GM21515 (cell line): ENCODE data around the gene TEX19.

ENCODE experiments used
- ATAC-seq: cut with Tn5 transposase; IDR thresholded peaks from one replicate; pipeline ENCODE4 v1.9.1; 2021; ENCODE audit not compliant: unreplicated experiment

TEX19 gene

DNA sequence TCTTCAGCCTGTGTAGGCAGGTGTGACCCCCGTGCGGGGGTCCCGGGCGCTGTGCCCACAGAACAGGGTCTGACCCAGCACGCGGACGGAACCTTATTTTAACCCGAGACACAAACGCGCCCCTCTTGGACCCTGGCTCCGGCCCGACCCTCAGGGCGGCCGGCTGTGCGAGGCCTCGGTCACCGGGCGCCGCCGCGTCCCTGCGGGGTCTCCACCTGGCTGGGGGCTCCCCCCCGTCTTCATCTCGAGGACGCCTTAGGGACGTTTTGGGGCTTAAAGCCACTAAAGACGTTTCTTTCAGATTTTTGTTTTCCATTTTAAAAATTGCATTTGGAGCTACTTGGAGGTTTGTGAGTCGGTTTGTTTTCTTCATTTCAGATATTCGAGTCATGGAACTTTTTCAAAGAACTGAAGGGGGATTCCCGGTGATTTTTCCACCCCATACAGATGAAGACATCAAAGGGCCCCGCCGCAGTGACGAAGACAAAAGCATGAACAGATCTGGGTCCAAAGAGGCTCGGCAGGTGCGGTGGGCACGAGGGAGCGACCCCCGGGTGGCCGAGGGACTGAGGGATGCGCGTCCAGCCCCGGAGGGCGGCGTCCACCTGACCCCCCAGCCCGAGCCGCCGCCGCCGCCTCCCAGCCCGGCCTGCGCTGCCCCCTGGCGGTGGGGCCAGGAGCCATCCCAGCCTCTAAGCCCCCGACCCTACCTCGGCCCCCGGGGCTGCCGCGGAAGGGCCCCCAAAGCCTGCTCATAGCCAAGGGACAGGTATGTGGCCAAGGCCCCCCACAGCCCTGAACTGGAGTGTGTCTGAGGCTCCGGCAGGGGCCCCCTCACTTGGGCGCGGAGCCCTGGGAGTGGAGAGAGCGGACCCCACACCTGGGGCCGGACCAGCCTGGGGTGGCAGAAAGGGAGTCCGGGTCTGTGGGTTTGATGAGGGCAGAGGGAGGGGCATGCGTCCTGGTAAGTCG lies 37.8 kb upstream of the TEX19 start:
- ATAC-seq, result no peak

DNA sequence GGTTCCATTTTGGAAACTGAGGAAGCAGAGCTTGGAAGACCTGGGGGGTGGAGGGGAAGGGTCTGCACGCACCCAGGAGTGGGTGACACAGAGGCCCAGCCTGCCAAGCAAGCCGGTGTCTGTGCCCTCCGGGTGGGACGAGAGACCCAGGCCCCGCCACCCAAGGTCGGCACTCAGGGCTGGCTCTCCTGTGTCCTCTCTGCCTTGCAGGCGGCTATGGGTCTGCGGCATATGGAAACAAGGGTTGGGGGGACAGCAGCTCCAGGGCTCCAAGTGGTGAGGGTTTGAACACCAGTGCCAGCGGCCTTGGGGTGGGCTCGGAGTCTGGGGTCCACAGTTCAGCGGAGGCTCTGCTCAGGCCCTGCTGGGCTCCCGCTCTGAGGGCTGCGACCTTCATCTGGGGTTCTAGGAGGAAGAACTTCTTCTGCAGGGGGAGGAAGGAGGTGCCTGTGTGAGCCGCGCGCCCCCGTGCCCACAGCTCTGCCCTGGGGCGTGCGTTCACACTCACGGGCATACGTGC lies 37.0 kb upstream of the TEX19 start:
- no peak for ATAC-seq

DNA sequence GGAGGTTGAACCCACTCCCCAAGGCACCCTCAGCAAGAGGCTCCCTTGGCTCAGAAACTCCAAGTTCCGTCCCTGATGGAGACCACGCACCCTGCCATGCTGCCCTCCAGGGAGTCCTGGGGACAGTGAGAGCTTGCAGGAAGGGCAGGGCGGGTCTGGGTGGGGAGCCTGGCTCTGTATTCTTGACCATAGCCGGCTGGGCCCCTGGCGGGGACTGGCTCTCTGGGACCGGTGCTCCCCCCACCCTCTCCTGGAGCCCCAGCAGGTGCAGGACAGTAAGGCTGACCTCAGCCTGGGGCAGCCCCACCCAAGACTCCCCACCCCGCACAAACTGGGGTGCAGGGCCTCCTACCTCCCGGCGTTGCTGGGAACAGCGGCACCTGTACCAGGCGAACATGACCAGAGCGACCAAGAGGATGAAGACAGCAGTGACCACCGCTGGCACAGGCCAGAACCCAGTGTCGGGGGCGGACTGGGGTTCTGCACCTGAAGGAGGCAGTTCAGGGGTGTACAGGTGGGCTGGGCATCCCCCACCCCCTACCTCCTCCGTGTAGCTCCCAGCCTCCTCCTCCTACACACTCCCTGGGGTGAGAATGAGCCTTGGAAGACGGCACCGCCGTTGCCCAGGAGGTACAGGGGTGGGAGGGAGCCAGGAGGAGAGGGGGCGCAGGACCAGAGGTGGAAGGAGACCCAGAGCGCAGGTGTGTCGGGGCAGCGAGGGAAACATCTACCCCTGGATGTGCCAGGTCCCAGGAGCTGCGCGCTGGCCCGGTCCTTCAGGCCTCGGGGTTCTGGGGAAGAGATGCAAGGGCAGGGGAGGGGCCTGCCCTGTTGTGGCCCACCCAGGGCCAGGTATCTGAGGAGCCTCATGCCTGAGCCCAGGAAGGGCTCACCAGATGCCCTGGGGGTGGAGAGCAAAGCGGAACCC lies 36.3 kb upstream of the TEX19 start:
- ATAC-seq, result no peak

DNA sequence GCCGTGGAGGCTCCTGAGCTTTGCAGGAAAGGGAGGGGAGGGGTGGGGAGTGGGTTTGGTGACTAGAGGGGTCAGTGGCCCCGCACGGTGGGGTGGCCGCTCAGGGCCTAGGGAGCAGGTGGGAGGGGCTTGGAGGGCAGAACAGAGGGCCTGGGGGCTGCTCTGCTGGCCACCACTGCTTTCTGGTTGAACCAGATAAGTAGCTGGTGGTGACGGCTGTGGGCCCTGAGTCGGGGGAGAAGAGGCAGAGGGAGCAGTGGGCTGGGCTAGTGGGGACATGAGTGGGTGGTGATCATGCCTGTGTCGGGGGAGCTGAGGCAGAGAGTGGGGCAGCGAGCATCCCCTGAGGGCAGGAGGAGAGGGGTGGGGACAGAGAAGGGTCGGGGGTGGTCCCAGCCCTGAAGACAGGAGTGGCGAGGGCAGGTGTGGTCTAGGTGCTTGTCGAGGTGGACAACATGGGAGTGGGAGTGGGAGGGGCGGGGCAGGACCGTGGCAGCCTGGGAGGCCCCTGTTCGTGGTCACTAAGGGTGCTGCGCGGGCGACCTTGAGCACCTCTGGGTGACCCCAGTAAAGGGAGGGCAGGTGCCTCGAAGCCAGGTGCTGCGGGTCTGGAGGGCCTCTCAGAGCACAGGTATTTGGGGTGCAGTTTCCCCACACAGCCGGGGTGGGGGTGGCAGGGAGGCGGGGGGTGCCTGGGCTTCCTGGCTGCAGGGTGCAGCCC lies 35.4 kb upstream of the TEX19 start:
- ATAC-seq, result no peak

DNA sequence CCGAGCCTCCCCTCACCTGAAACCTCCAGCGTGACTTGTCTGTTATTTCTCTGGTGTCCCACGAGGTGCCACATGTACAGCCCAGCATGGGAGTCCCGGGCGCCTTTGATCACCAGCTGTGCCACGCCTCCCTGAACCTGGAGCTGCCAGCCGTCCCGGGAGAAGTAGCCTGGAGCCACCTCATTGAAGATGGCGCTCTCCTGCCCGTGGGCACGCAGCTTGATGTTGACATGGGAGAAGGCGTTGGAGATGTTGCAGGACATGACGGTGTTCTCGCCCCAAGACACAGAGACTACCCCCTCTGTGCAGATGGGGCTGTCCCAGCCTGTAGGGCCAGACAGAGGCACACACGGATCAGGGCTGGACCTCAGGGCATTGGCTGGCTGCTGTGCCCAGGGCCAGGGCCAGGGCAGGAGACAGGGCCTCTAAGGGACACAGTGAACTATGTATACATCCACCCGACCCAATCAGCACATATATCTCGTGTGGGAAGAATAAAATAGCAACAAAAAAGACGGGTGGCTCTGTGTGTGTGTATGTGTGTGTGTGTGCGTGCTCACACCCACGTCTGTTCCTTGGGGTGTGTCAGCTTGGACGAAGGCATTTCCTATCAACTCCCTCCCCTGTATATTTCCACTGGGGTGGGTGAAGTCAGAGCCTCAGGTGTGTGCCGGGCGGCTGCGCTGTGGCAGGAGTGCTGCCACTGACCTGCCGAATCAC lies 34.3 kb upstream of the TEX19 start:
- no peak for ATAC-seq

DNA sequence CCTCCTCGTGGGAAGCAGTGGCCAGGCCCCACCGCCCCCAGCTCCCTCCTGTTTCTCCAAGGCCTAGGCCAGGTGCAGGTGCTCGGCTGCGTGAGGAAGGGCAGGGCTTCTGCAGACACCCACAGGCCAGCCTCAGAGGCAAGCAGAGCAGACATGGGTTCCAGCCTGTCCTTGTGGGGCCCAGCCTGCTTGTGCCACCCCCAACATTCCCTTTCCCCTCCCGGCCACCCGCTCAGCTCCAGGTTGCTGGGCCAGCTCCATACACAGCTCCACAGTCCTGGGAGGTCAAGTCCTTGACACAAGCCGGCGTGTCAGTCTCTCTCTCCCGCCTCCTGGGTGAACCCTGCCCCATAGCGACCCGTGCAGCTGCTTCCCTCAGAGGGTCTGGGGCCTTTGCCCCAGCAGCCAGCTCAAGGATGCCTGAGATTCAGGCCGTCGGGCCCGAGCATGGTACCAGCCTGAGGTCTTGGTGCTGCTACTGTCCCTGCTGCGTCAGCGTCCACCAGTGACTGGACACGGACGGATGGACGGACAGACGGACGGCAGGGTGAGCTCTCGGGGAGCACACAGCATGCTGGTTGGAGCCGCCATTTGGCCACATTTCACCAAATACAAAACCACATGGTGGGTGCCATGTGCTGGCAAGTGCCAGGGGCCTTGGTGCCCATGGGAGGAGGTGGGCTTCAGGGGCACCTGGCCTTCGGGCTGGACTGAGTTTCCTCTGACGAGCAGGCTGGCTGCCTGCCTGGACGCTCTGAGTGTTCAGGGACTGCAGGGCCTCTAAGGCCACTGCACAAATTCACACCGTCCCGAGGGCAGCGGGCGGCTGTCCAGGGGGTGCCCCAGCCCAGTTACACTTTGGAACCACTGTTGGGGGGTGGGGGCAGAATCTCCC lies 33.5 kb upstream of the TEX19 start:
- no peak for ATAC-seq

DNA sequence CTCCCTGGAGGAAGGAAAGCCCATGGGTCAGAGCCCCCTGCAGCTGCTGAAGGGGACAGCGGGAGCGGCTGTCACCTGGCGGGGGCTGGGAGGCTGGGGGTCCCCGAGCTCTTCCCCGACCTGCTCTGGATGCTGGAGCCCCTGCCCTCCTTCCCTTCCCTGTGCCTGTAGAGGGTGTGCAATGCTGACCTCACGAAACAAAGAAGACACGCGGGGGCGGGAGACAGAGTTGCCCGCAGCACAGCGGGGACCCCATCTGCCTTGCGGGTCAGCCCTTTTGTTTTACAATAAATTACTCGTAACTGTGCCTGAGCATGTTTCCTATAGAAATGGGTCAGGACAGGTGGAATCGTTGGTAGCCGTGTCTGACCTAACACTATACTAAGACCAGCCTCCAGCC lies 31.8 kb upstream of the TEX19 start:
- no peak for ATAC-seq

DNA sequence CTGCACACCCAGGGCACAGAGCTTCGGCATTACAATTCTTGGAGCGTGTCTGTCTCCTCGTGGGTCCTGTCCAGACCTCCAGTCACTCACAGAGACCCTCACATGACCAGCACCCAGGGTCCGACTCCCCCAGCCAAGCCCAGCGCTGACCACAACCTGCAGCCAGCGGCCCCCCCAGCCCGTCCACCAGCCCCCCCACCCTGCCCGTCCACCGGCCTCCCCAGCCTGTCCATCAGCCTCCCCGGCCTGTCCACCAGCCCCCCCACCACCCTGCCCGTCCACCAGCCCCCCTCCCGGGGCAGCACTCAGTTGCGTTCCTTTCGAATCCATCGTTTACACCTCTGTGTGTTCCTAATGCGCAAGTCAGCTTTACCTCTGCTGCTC lies 31.3 kb upstream of the TEX19 start:
- ATAC-seq, result no peak

DNA sequence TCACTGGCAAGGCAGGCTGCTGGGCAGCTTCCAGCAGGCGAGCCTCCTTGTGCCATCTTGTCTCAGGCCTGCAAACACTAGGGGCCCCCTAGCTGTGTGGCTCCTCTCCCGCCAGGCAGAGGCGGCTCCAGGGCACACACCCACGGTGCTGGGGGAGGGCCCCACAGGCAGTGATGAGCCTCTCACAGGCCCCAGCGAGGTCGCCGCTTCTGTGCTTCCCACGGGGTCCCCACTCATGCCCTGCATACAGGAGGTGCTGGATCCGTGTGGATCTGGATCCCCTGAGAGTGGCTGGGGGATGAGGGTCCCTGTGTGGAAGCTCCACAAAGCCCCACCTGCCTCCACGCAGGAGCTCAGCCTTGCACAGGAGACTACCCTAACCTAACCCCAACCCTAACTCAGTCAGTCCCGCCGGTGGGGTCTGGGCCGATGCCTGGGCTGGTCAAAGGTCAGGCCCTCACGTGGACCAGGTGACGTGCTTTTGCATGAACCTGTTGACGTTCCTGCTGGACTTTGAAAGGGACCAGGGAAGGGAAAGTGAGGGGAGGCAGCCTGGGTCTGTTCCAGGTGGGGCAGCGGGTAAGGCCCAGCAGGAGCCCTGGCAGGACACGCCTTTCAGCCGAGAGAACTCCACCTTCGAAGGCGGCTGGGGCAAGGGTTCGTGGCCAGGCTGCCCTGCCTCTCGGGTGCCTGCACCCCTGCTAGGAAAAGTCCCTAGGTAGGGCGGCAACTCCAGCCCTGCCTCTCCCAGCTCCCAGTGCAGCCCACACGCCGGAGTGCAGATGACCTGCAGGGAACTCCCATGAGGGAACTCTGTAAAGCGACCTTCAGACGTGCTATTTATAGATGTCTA lies 30.7 kb upstream of the TEX19 start:
- no peak for ATAC-seq

DNA sequence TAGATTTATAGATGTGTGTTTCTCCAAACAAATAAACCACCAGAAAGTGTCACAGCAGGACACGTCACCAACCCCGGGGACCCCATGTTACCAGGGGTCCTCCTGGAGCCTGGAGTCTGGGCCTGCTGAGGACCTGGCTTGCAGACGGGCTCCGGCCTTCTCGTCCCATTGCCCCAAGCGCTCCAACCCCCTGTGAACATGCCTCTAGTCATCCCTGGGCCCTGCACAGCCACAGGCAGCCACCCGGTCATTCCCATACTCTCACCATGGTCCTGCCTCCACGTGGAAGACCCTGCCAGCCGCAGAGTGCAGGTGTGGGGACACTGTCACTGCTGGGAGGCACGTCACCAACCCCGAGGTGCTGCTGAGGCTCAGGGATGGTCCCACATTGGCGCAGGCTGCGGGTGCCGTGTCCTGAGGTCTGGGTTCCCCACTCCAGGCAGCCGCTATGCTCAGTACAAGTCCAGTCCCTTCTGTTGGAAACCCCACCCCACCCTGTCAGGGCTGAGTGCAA lies 30.0 kb upstream of the TEX19 start:
- no peak for ATAC-seq

DNA sequence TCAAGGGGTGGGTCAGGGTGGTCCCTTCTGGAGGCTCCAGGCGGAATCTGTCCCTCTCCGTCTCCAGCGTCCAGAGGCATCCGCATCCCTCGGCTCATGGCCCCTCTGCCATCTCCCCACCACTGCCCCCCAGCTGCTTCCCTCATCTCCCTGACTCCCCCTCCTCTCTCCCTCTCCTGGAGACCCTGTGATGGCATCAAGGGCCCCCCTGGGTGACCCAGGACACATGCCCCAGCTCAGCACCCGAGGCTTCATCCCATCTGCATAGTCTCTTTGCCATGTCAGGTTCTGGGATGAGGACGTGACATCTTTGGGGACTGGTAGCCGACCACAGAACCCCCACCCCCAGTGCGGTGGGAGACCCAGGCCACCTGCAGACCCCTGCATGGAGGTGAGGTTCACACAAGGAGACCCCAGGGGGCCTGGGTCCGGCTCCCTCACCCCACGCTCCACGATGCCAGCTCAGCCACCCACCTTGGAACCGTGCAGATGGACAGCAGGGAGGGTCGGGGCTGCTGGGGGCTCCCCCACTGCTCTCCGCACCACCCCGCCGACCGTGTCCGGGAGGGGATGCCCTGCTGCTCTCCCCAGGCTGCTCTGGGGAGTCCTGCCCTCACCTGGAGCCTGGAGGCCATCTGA lies 29.2 kb upstream of the TEX19 start:
- ATAC-seq, result no peak

DNA sequence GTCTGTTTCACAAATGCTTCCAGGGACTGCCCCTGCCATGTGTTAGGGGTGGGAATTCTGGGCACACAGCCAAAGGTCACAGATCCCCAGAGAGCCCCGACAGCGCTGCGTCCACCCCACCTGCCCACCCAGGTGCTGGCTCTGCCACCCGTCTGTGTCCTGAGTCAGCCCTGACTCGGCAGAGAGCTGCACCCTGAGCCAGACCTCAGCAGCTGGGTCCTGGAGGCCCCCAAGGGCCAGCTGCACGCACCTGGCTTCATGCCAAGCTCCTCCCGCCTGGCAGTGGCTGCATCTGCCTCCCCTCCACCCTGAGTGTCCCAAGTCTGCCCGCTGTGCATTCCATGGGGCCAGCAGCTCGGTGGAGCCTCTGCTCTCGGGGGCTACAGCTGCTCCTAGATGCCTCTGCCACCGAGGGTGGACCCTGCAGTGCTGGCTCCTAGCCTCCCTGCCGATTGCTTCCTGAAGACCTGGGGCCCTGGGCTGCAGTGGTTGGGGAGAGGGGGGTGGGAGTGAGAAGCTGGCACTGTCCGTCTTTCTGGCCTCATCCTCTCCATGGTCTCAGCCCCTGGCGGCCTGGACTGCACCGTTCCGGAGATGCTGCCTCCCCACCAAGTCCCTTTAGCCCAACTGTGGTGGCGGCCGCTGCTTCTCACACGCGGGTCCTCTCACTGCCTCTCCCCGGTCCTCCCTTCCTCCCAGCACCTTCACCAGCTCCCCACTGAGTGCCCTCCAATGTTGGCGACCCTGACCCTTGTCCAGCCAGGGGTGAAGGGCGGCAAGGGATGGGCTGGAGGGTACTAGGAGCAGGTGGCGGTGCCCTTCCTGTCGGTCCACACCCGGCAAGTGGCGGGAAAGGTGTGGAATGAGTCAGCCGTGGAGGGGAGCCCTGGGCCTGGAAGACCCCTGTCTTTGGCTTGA lies 28.5 kb upstream of the TEX19 start:
- ATAC-seq, result no peak

DNA sequence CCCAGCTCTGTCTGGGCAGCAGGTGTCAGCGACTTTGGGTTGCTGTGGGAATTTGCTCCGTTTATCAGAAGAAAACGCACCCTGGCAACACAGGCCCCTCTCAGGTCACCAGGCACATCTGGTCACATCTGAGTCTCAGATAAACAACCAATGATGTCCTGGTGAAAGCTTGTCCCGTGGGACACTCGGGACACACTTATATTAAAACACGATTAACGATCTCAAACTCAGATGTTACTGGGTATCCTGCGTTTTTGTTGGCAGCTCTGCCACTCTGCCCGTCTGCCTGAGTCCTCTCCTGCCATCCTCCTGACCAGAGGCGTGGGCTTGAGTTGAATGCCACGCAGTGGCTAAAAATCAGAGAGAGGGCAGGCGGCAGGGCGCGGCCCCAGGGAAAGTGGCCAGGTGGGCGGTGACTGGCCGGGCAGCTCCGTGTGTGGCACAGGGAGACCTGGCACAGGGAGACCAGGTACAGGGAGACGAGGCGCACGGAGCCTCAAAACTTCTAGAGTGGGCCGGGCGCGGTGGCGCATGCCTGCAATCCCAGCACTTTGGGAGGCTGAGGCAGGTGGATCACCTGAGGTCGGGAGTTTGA lies 27.6 kb upstream of the TEX19 start:
- ATAC-seq, result no peak

DNA sequence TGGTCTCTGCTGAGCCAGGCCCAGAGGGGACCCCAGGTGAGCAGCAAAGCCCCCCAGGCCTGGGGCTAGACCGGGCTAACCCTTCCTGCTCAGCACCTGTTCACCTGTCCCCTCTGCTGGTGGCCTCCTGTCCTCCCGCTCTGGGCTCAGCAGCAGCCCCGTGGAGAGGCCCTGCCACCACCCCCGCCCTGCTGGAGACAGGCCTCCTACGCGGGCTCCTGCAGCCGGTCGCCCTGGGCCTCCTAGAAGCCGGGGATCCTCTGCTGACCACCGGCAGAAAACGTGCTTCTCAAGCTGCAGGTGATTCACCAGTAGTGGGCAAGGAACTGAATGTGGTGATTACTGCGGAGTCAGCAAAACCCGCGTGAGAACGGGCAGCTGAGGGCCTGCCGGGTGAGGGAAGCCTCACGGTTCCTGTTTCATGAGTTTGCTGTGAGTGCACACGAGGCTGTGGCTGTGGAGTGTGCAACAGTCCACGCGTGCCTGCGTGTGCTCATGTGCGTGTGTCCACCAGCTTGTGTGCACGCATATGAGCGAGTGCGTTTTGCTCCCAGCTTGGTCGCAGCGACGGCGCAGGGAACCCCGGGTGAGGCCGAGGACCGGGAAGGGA lies 26.3 kb upstream of the TEX19 start:
- ATAC-seq, result no peak

DNA sequence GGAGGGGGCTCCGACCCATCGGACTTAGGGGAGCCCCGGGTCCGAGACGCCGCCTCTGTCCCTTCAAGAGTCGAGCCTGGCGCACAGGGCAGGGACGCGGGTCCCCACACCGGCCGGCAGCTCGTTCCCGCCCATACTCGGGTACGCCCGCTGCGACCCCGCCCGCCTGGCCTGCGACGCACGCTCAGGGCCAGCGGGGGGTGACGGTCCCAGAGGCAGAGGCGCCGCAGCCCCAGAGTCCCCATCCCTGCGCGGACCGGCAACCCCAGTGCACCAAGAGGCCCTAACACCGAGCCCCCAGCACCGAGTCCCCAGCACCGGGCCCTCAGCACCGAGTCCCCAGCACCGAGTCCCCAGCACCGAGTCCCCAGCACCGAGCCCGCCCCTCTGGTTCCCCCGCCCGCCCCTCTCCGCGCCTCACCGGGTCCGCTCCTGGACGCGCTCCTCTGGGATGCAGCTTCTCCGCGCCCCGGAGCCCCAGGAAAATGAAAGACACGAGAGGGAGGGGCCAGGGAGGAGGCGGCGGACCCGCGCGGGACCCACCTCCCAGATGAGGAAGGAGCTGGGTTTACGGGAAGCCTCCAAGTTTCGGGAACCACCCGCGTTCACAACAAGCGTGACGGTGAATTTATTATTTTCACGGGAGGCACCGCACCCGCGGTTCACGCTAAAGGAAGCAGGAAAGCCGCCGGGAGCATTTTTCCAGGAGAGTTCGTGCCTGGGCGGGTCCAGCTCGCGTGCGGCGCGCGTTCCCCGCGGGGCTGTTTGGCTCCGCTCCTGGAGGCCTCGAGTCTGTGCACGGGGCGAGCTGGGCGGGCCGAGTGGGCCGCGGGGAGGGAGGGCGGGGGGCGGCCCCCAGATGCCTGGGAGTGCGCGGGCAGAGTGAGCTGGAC lies 25.5 kb upstream of the TEX19 start, which contains the start of gene SECTM1:
TSS of gene SECTM1 (minus strand) at position 488 of the 893 bp plus-strand sequence. CDS start 6,526 bp downstream, outside the sequence.
- ATAC-seq, result no peak
